ENCODE results near the gene CTXND2. TPM values are rescaled to one million over a fixed set of nuclear protein-coding genes. Genes with fewer than 3 reads are reported as not detected.

Gene CTXND2
- total and polyA plus RNA-seq, 2 donors (not counting 3 experiments of a cell fraction or from before 2014, with no cell fraction given), result not detected

GRCh38 chr1:150906813-150907212, 19.9 kb downstream of the CTXND2 start:
- DNase-seq (ENCODE audit: low read depth, low spot score), result no peak
- ChIA-PET POLR2A (no interaction called here), CTCF (interaction anchor here (1.7 kb wide), 1 partner anchor 16 kb away, joined by 4 read pairs; no protein-coding TSS in a partner anchor)
- Histone ChIP-seq H3K4me3 (replicated peaks in 1 of 3; ENCODE audit: insufficient read depth in 1 of 3, low read depth in 1 of 3, low read length in 3 of 3) (no peak overlapping the region), H3K79me2 (ENCODE audit: control insufficient read depth, insufficient read depth, low read length) (no peaks in the 10 kb centered on the region), H2AFZ (ENCODE audit: low read depth, low read length) (no peak overlapping the region), H3K9me1 (replicated peaks; ENCODE audit: control insufficient read depth, extremely low read depth, insufficient read depth, low read length) (no peaks in the 10 kb centered on the region), H3K36me3 (ENCODE audit: control insufficient read depth in 2 of 2, extremely low read depth in 1 of 2, insufficient read depth in 2 of 2, low read length in 2 of 2) (no peaks in the 10 kb centered on the region), H4K20me1 (replicated peaks; ENCODE audit: control insufficient read depth, extremely low read depth, insufficient read depth, low read length) (no peaks in the 10 kb centered on the region), H3K27me3 (ENCODE audit: control insufficient read depth in 2 of 2, insufficient read depth in 2 of 2, low read length in 2 of 2) (peaks cover 0 to 2% of the 10 kb centered on the region in 2 experiments), H3K4me2 (ENCODE audit: insufficient read depth, low read length) (no peak overlapping the region), H3K27ac (ENCODE audit: insufficient read depth, low read depth, low read length) (no peak overlapping the region), H3K9ac (replicated peaks; ENCODE audit: extremely low read depth, insufficient read depth, low read length) (no peak overlapping the region), H3K4me1 (ENCODE audit: control insufficient read depth, extremely low read depth, insufficient read depth, low read length) (no peaks in the 10 kb centered on the region), H3K9me3 (replicated peaks; ENCODE audit: control insufficient read depth, insufficient read depth, low read length) (no peaks in the 10 kb centered on the region)
- intact Hi-C loops (cut with micrococcal nuclease), result no loop called here
- FAIRE-seq, result no peak
- no peak for TF ChIP-seq POLR2A (IDR thresholded peaks at IDR 0.05; ENCODE audit: low read depth, low read length)
- TF ChIP-seq FOS (IDR thresholded peaks at IDR 0.05; ENCODE audit: borderline replicate concordance, insufficient read depth, low read length), result no peak
- TF ChIP-seq JUN (IDR thresholded peaks at IDR 0.05; ENCODE audit: borderline replicate concordance, insufficient read depth, insufficient read length, low read depth), result no peak
- TF ChIP-seq CTCF (IDR thresholded peaks at IDR 0.05; ENCODE audit: extremely low read depth in 1 of 2, insufficient read depth in 1 of 2, low read depth in 1 of 2, low read length in 2 of 2), result no peak
- no peak for TF ChIP-seq POLR2AphosphoS5 (IDR thresholded peaks at IDR 0.05; ENCODE audit: insufficient read depth, low read depth, low read length)
- TF ChIP-seq, protein P1, sequence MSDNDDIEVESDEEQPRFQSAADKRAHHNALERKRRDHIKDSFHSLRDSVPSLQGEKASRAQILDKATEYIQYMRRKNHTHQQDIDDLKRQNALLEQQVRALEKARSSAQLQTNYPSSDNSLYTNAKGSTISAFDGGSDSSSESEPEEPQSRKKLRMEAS (IDR thresholded peaks at IDR 0.05; ENCODE audit: insufficient read depth, insufficient read length), result no peak
- no peak for TF ChIP-seq GATA2 (IDR thresholded peaks at IDR 0.05; ENCODE audit: insufficient read depth, insufficient read length, low read depth, low read length)
- no peak for TF ChIP-seq EZH2 (IDR thresholded peaks at IDR 0.05; ENCODE audit: borderline replicate concordance, low read depth, low read length, severe bottlenecking)
- TF ChIP-seq MYC (IDR thresholded peaks at IDR 0.05; ENCODE audit: low read depth, low read length), result no peak
- no TSS peak for BruUV-seq (replicated peaks)
- dilution Hi-C loops (cut with MboI; ENCODE audit: extremely low pct_ligation_motif_present, low sequenced_read_pairs), result no loop called here

Measured in endothelial cell of umbilical vein (primary cell).